KG1 (cell line): Measurements from ENCODE around the gene IP6K3.

Source experiments
- DNase-seq: peaks from one replicate; lab custom pipeline; 2025; lab: John Stamatoyannopoulos, UW

IP6K3 gene

GRCh38 chr6:33740794-33741193 lies 5.9 kb downstream of the IP6K3 start:
- no peak for DNase-seq

GRCh38 chr6:33740204-33740608 lies 6.5 kb downstream of the IP6K3 start:
- no peak for DNase-seq

GRCh38 chr6:33739571-33739970 lies 7.1 kb downstream of the IP6K3 start:
- no peak for DNase-seq

- no peak for DNase-seq
Observed at GRCh38 chr6:33738879-33739278, 7.8 kb downstream of the IP6K3 start.

- no peak for DNase-seq
Observed at GRCh38 chr6:33738153-33738552, 8.6 kb downstream of the IP6K3 start.

- DNase-seq = no peak
Observed at GRCh38 chr6:33737267-33738026, 9.3 kb downstream of the IP6K3 start.

- DNase-seq = no peak
Observed at GRCh38 chr6:33735216-33735615, 11.5 kb downstream of the IP6K3 start.

- no peak for DNase-seq
Observed at GRCh38 chr6:33733709-33734007, 13.0 kb downstream of the IP6K3 start.

GRCh38 chr6:33732817-33733708 lies 13.6 kb downstream of the IP6K3 start:
- no peak for DNase-seq

- DNase-seq = no peak
Observed at GRCh38 chr6:33732385-33732784, 14.3 kb downstream of the IP6K3 start.

- DNase-seq = no peak
Observed at GRCh38 chr6:33731751-33732282, 14.9 kb downstream of the IP6K3 start.

- DNase-seq = no peak
Observed at GRCh38 chr6:33731035-33731434, 15.7 kb downstream of the IP6K3 start.

GRCh38 chr6:33730611-33731010 lies 16.1 kb downstream of the IP6K3 start:
- no peak for DNase-seq

- no peak for DNase-seq
Observed at GRCh38 chr6:33729059-33729458, 17.6 kb downstream of the IP6K3 start.

GRCh38 chr6:33728438-33728837 lies 18.3 kb downstream of the IP6K3 start:
- DNase-seq = no peak

GRCh38 chr6:33727932-33728331 lies 18.8 kb downstream of the IP6K3 start:
- no peak for DNase-seq

GRCh38 chr6:33727126-33727525 lies 19.6 kb downstream of the IP6K3 start:
- no peak for DNase-seq

- DNase-seq = no peak
Observed at GRCh38 chr6:33726696-33727095, 20.0 kb downstream of the IP6K3 start.

- DNase-seq = no peak
Observed at GRCh38 chr6:33725891-33726673, 20.6 kb downstream of the IP6K3 start.

- DNase-seq = no peak
Observed at GRCh38 chr6:33725222-33725621, 21.5 kb downstream of the IP6K3 start.

GRCh38 chr6:33724102-33725023 lies 22.3 kb downstream of the IP6K3 start:
- DNase-seq = no peak
